Measurements from ENCODE around the gene KDM6A.
A peak's percentile ranks its signal among the peaks of the same experiment; 100 is the strongest.

Gene KDM6A

GRCh38 chrX:44980403-44980802, 107.4 kb downstream of the KDM6A start:
- no peak overlapping the region for H4K12ac ChIP-seq (ENCODE audit: low read depth, low read length)
- H3K4me3 ChIP-seq (ENCODE audit: low read depth, low read length): no peak overlapping the region
- no peaks in the 10 kb centered on the region for H3K9me3 ChIP-seq (ENCODE audit: insufficient read depth, low read depth, low read length)
- no peak for DNase-seq
- no peaks in the 10 kb centered on the region for H3K4me1 ChIP-seq (ENCODE audit: control insufficient read depth in 1 of 2, insufficient read depth in 2 of 2, low read length in 2 of 2)
- peaks cover 3% of the 10 kb centered on the region in 2 experiments for H3K36me3 ChIP-seq (ENCODE audit: control insufficient read depth in 1 of 2, insufficient read depth in 2 of 2, low read length in 2 of 2)
- H3K79me2 ChIP-seq (ENCODE audit: control insufficient read depth, insufficient read depth, low read length, poor library complexity): peaks cover 3% of the 10 kb centered on the region
- WGBS (ENCODE audit: extremely low coverage, insufficient coverage, insufficient read length): no CpG with 5 or more reads among the region's 6 CpGs
- no peak overlapping the region for H2BK120ac ChIP-seq (ENCODE audit: insufficient read depth, low read length, poor library complexity)
- H2BK12ac ChIP-seq (ENCODE audit: low read length): no peak overlapping the region
- H2AK5ac ChIP-seq (ENCODE audit: low read length): no peak overlapping the region
- no peak overlapping the region for H3K23ac ChIP-seq (ENCODE audit: low read length)
- H3K18ac ChIP-seq (ENCODE audit: low read length): no peak overlapping the region
- no peak overlapping the region for H2BK5ac ChIP-seq (ENCODE audit: low read depth, low read length, poor library complexity)
- no peak overlapping the region for H2AFZ ChIP-seq (ENCODE audit: insufficient read depth, low read length, poor library complexity)
- H3K27me3 ChIP-seq (ENCODE audit: insufficient read depth, low read length): no peaks in the 10 kb centered on the region
- no peak overlapping the region for H3K9ac ChIP-seq (ENCODE audit: low read length)
- H3K14ac ChIP-seq (ENCODE audit: low read length): no peak overlapping the region
- H3K27ac ChIP-seq (ENCODE audit: low read depth, low read length): no peak overlapping the region
- H4K8ac ChIP-seq (ENCODE audit: low read depth, low read length): no peak overlapping the region
- H3K4ac ChIP-seq (ENCODE audit: low read depth, low read length): peak overlapping the region; percentile 27
- no peak overlapping the region for H3K4me2 ChIP-seq (ENCODE audit: low read length)
- H4K91ac ChIP-seq (ENCODE audit: low read depth, low read length): no peak overlapping the region
- H3K79me1 ChIP-seq (ENCODE audit: low read length): no peaks in the 10 kb centered on the region

GRCh38 chrX:44980883-44981282, 107.9 kb downstream of the KDM6A start:
- Histone ChIP-seq H2AFZ (ENCODE audit: insufficient read depth, low read length, poor library complexity) (no peak overlapping the region), H4K12ac (ENCODE audit: low read depth, low read length) (no peak overlapping the region), H2BK5ac (ENCODE audit: low read depth, low read length, poor library complexity) (no peak overlapping the region), H3K9me3 (ENCODE audit: insufficient read depth, low read depth, low read length) (no peaks in the 10 kb centered on the region), H3K9ac (ENCODE audit: low read length) (no peak overlapping the region), H2BK12ac (ENCODE audit: low read length) (no peak overlapping the region), H3K18ac (ENCODE audit: low read length) (no peak overlapping the region), H3K4me3 (ENCODE audit: low read depth, low read length) (no peak overlapping the region), H3K4me1 (ENCODE audit: control insufficient read depth in 1 of 2, insufficient read depth in 2 of 2, low read length in 2 of 2) (no peaks in the 10 kb centered on the region), H3K79me1 (ENCODE audit: low read length) (no peaks in the 10 kb centered on the region), H4K8ac (ENCODE audit: low read depth, low read length) (no peak overlapping the region), H4K91ac (ENCODE audit: low read depth, low read length) (no peak overlapping the region), H3K27ac (ENCODE audit: low read depth, low read length) (no peak overlapping the region), H3K14ac (ENCODE audit: low read length) (no peak overlapping the region), H3K36me3 (ENCODE audit: control insufficient read depth in 1 of 2, insufficient read depth in 2 of 2, low read length in 2 of 2) (peaks cover 3% of the 10 kb centered on the region in 2 experiments), H3K23ac (ENCODE audit: low read length) (no peak overlapping the region), H3K4ac (ENCODE audit: low read depth, low read length) (peak overlapping the region; percentile 93), H3K4me2 (ENCODE audit: low read length) (no peak overlapping the region), H2BK120ac (ENCODE audit: insufficient read depth, low read length, poor library complexity) (no peak overlapping the region), H2AK5ac (ENCODE audit: low read length) (no peak overlapping the region), H3K27me3 (ENCODE audit: insufficient read depth, low read length) (no peaks in the 10 kb centered on the region), H3K79me2 (ENCODE audit: control insufficient read depth, insufficient read depth, low read length, poor library complexity) (peaks cover 3% of the 10 kb centered on the region)
- WGBS (ENCODE audit: extremely low coverage, insufficient coverage, insufficient read length): no CpG with 5 or more reads among the region's 2 CpGs
- DNase-seq: no peak

- peaks cover 6 to 9% of the 10 kb centered on the region in 2 experiments for H3K36me3 ChIP-seq (ENCODE audit: control insufficient read depth in 1 of 2, insufficient read depth in 2 of 2, low read length in 2 of 2)
- no peak overlapping the region for H3K23ac ChIP-seq (ENCODE audit: low read length)
- H3K4ac ChIP-seq (ENCODE audit: low read depth, low read length): no peak overlapping the region
- no peaks in the 10 kb centered on the region for H3K9me3 ChIP-seq (ENCODE audit: insufficient read depth, low read depth, low read length)
- H3K4me3 ChIP-seq (ENCODE audit: low read depth, low read length): no peak overlapping the region
- no peak for DNase-seq
- no peak overlapping the region for H2BK120ac ChIP-seq (ENCODE audit: insufficient read depth, low read length, poor library complexity)
- H3K4me2 ChIP-seq (ENCODE audit: low read length): no peak overlapping the region
- H2BK12ac ChIP-seq (ENCODE audit: low read length): no peak overlapping the region
- peaks cover 1% of the 10 kb centered on the region for H3K79me2 ChIP-seq (ENCODE audit: control insufficient read depth, insufficient read depth, low read length, poor library complexity)
- H4K8ac ChIP-seq (ENCODE audit: low read depth, low read length): no peak overlapping the region
- H3K9ac ChIP-seq (ENCODE audit: low read length): no peak overlapping the region
- H4K12ac ChIP-seq (ENCODE audit: low read depth, low read length): no peak overlapping the region
- no peak overlapping the region for H2BK5ac ChIP-seq (ENCODE audit: low read depth, low read length, poor library complexity)
- no peak overlapping the region for H3K27ac ChIP-seq (ENCODE audit: low read depth, low read length)
- H3K14ac ChIP-seq (ENCODE audit: low read length): no peak overlapping the region
- H3K18ac ChIP-seq (ENCODE audit: low read length): no peak overlapping the region
- no peaks in the 10 kb centered on the region for H3K4me1 ChIP-seq (ENCODE audit: control insufficient read depth in 1 of 2, insufficient read depth in 2 of 2, low read length in 2 of 2)
- no peaks in the 10 kb centered on the region for H3K27me3 ChIP-seq (ENCODE audit: insufficient read depth, low read length)
- no peaks in the 10 kb centered on the region for H3K79me1 ChIP-seq (ENCODE audit: low read length)
- H2AFZ ChIP-seq (ENCODE audit: insufficient read depth, low read length, poor library complexity): no peak overlapping the region
- no CpG with 5 or more reads among the region's 16 CpGs for WGBS (ENCODE audit: extremely low coverage, insufficient coverage, insufficient read length)
- no peak overlapping the region for H2AK5ac ChIP-seq (ENCODE audit: low read length)
- no peak overlapping the region for H4K91ac ChIP-seq (ENCODE audit: low read depth, low read length)
These were observed 117.2 kb downstream of the KDM6A start for GRCh38 chrX:44989995-44990770.

- Histone ChIP-seq H3K79me1 (ENCODE audit: low read length) (no peaks in the 10 kb centered on the region), H2BK5ac (ENCODE audit: low read depth, low read length, poor library complexity) (no peak overlapping the region), H3K23ac (ENCODE audit: low read length) (no peak overlapping the region), H2AK5ac (ENCODE audit: low read length) (no peak overlapping the region), H4K8ac (ENCODE audit: low read depth, low read length) (no peak overlapping the region), H3K27me3 (ENCODE audit: insufficient read depth, low read length) (no peaks in the 10 kb centered on the region), H3K4ac (ENCODE audit: low read depth, low read length) (no peak overlapping the region), H3K4me2 (ENCODE audit: low read length) (no peak overlapping the region), H3K14ac (ENCODE audit: low read length) (no peak overlapping the region), H4K91ac (ENCODE audit: low read depth, low read length) (no peak overlapping the region), H3K79me2 (ENCODE audit: control insufficient read depth, insufficient read depth, low read length, poor library complexity) (peaks cover 6% of the 10 kb centered on the region), H2BK12ac (ENCODE audit: low read length) (no peak overlapping the region), H3K18ac (ENCODE audit: low read length) (no peak overlapping the region), H2AFZ (ENCODE audit: insufficient read depth, low read length, poor library complexity) (no peak overlapping the region), H3K9ac (ENCODE audit: low read length) (no peak overlapping the region), H4K12ac (ENCODE audit: low read depth, low read length) (no peak overlapping the region), H3K4me1 (ENCODE audit: control insufficient read depth in 1 of 2, insufficient read depth in 2 of 2, low read length in 2 of 2) (no peaks in the 10 kb centered on the region), H3K9me3 (ENCODE audit: insufficient read depth, low read depth, low read length) (no peaks in the 10 kb centered on the region), H2BK120ac (ENCODE audit: insufficient read depth, low read length, poor library complexity) (no peak overlapping the region), H3K4me3 (ENCODE audit: low read depth, low read length) (no peak overlapping the region), H3K27ac (ENCODE audit: low read depth, low read length) (no peak overlapping the region), H3K36me3 (ENCODE audit: control insufficient read depth in 1 of 2, insufficient read depth in 2 of 2, low read length in 2 of 2) (peaks cover 6 to 9% of the 10 kb centered on the region in 2 experiments)
- WGBS (ENCODE audit: extremely low coverage, insufficient coverage, insufficient read length): no CpG with 5 or more reads among the region's 2 CpGs
- DNase-seq: no peak
These were observed 119.8 kb downstream of the KDM6A start for GRCh38 chrX:44992775-44993174.

Data from trophoblast cell (in vitro differentiated cells and primary cell).